GM23338 (cell line): ENCODE results near the gene FOCAD.

Experiments used
- CREB1 ChIP-seq: fragments of 250-450 bp; sonication (Bioruptor Pico); IDR thresholded peaks from 2 replicates; pipeline ENCODE4 v1.5.0; 2020; ENCODE audit warnings: low read depth, mild to moderate bottlenecking, moderate library complexity
- EZH2 ChIP-seq: fragments of 200-600 bp; sonication (generic); IDR thresholded peaks from one replicate; pipeline ENCODE4 v1.8.0; 2017; ENCODE audit warnings: antibody characterized with exemption, mild to moderate bottlenecking, low read depth; ENCODE audit not compliant: unreplicated experiment
- EZH2phosphoT487 ChIP-seq: fragments of 200-600 bp; sonication (generic); IDR thresholded peaks from one replicate; pipeline ENCODE4 v1.8.1; 2018; ENCODE audit warnings: antibody characterized with exemption; ENCODE audit not compliant: unreplicated experiment
- NANOG ChIP-seq: IDR thresholded peaks from 2 replicates; pipeline ENCODE4 v1.6.1; 2016; ENCODE audit warnings: antibody characterized with exemption, borderline replicate concordance
- POLR2AphosphoS5 ChIP-seq: IDR thresholded peaks from 2 replicates; pipeline ENCODE4 v1.6.1; 2016; ENCODE audit warnings: antibody characterized with exemption, low read depth
- REST ChIP-seq: IDR thresholded peaks from one replicate; pipeline ENCODE4 v1.6.1; 2018; ENCODE audit warnings: antibody characterized with exemption; ENCODE audit not compliant: unreplicated experiment
- TF ChIP-seq, protein P1 (sequence below), 2 experiments: fragments of 200-600 bp in 1 of 2; sonication (generic) in 1 of 2; conservative IDR thresholded peaks; 2 replicates each; pipeline versions ENCODE4 v1.5.1 to v1.6.1; 2016 to 2017; ENCODE audit warnings: antibody characterized with exemption in 2 of 2, low read depth in 2 of 2, mild to moderate bottlenecking in 2 of 2, moderate library complexity in 1 of 2
- TF ChIP-seq, protein P2 (sequence below): IDR thresholded peaks from 2 replicates; pipeline ENCODE4 v1.6.1; 2016; ENCODE audit warnings: antibody characterized with exemption

DNA sequence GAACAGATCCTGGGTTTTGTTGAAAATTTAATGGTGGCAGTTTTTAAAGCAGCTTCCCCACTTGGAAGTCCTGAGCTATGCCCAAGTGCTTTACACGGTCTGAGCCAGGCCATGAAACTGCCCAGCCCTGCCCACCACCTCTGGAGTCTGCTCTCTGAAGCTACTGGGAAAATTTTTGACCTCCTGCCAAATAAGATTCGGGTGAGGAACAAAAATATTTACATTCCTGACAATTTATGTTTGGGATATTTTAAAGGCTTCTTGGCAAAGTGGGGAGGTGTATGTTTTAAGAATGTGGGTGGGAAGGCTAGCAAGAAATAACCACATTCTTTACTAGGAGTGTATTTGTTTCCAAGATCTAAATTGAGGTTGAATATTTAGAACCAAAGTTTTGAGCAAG, 297.4 kb downstream of the FOCAD start:
- TF ChIP-seq CREB1 (CRISPR knock-in tag) (no peak), EZH2 (no peak), REST (no peak), EZH2phosphoT487 (no peak), POLR2AphosphoS5 (no peak), NANOG (no peak)
- TF ChIP-seq, protein P1, sequence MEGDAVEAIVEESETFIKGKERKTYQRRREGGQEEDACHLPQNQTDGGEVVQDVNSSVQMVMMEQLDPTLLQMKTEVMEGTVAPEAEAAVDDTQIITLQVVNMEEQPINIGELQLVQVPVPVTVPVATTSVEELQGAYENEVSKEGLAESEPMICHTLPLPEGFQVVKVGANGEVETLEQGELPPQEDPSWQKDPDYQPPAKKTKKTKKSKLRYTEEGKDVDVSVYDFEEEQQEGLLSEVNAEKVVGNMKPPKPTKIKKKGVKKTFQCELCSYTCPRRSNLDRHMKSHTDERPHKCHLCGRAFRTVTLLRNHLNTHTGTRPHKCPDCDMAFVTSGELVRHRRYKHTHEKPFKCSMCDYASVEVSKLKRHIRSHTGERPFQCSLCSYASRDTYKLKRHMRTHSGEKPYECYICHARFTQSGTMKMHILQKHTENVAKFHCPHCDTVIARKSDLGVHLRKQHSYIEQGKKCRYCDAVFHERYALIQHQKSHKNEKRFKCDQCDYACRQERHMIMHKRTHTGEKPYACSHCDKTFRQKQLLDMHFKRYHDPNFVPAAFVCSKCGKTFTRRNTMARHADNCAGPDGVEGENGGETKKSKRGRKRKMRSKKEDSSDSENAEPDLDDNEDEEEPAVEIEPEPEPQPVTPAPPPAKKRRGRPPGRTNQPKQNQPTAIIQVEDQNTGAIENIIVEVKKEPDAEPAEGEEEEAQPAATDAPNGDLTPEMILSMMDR (conservative IDR thresholded peaks at IDR 0.05; ENCODE audit: low read depth in 2 of 2): no peak
- TF ChIP-seq, protein P2, sequence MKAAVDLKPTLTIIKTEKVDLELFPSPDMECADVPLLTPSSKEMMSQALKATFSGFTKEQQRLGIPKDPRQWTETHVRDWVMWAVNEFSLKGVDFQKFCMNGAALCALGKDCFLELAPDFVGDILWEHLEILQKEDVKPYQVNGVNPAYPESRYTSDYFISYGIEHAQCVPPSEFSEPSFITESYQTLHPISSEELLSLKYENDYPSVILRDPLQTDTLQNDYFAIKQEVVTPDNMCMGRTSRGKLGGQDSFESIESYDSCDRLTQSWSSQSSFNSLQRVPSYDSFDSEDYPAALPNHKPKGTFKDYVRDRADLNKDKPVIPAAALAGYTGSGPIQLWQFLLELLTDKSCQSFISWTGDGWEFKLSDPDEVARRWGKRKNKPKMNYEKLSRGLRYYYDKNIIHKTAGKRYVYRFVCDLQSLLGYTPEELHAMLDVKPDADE: no peak
